Activated B cell treated with CpG ODN at 0.5 μM for 24 hours (primary cell): ENCODE results near the gene FBXL19. TPM values are rescaled to one million over a fixed set of nuclear protein-coding genes. Genes with fewer than 3 reads are reported as not detected.
A peak's percentile ranks its signal among the peaks of the same experiment; 100 is the strongest.

Source experiments
- ATAC-seq: fragments of 200-7000 bp; cut with Tn5 transposase; one replicate; pipeline ENCODE4 v1.10.0; 2021; ENCODE audit warnings: low read depth, mild to moderate bottlenecking, moderate library complexity
- CTCF ChIA-PET: fragments of 350-600 bp; sonication (Branson Sonifier 250); formaldehyde crosslinking; loops from one replicate; lab custom pipeline; 2021; ENCODE audit warnings: antibody characterized with exemption; lab: Charles Lee
- POLR2A ChIA-PET: fragments of 350-600 bp; sonication (Branson Sonifier 250); formaldehyde crosslinking; loops from one replicate; lab custom pipeline; 2021; ENCODE audit warnings: antibody characterized with exemption; lab: Charles Lee
- DNase-seq: peaks from one replicate; pipeline ENCODE4 v3.0.0; 2022
- H3K27ac Mint-ChIP-seq: one replicate; pipeline ENCODE4 v1.8.0; 2020; ENCODE audit warnings: mixed read lengths
- H3K27me3 Mint-ChIP-seq: one replicate; pipeline ENCODE4 v1.8.0; 2021; ENCODE audit warnings: mixed read lengths
- H3K36me3 Mint-ChIP-seq: one replicate; pipeline ENCODE4 v1.8.0; 2021; ENCODE audit warnings: low read depth, mixed read lengths
- H3K4me1 Mint-ChIP-seq: one replicate; pipeline ENCODE4 v1.8.0; 2021; ENCODE audit warnings: mixed read lengths
- H3K4me3 Mint-ChIP-seq: one replicate; pipeline ENCODE4 v1.8.0; 2020; ENCODE audit warnings: mild to moderate bottlenecking, mixed read lengths
- H3K9me3 Mint-ChIP-seq: one replicate; pipeline ENCODE4 v1.8.0; 2020; ENCODE audit warnings: mixed read lengths
- intact Hi-C: fragments of 100-400 bp; cut with micrococcal nuclease; formaldehyde crosslinking; loops from one replicate; pipeline ENCODE4 v1.15.1; 2024
- total RNA-seq: library from RNA; stranded (reverse); gene quantifications from 2 replicates; pipeline ENCODE4 v1.2.3, GENCODE V29; 2022
- TF ChIP-seq, protein P1 (sequence below): fragments of 200-600 bp; IDR thresholded peaks from one replicate; pipeline ENCODE4 v1.8.0; 2022; ENCODE audit warnings: antibody characterized with exemption, mild to moderate bottlenecking

The FBXL19 gene
- total RNA-seq, 1 donor from 2014 or later: 24.2 TPM

DNA sequence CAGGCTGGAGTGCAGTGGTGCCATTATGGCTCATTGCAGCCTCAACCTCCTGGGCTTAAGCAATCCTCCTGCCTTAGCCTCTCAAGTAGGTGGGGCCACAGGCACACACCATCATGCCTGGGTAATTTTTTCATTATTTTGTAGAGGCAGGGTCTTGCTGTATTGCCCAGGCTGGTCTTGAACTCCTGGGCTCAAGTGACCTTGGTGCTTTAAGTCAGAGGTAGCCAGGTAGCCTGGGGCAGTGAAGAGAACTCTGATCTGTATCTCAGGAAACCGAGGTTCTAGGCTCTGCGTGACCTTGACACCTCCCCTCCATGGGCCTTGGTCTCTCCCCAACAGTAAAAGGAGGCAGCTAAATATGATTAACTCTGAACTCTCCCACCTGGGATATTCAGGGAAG, 23.6 kb upstream of the FBXL19 start:
- ChIA-PET POLR2A (interaction anchor here (5.5 kb wide), 1 partner anchor 23 kb away, joined by 77 read pairs; no protein-coding TSS in a partner anchor), CTCF (interaction anchor here (5.6 kb wide), 1 partner anchor 54 kb away, joined by 96 read pairs; no protein-coding TSS in a partner anchor)
- TF ChIP-seq, protein P1, sequence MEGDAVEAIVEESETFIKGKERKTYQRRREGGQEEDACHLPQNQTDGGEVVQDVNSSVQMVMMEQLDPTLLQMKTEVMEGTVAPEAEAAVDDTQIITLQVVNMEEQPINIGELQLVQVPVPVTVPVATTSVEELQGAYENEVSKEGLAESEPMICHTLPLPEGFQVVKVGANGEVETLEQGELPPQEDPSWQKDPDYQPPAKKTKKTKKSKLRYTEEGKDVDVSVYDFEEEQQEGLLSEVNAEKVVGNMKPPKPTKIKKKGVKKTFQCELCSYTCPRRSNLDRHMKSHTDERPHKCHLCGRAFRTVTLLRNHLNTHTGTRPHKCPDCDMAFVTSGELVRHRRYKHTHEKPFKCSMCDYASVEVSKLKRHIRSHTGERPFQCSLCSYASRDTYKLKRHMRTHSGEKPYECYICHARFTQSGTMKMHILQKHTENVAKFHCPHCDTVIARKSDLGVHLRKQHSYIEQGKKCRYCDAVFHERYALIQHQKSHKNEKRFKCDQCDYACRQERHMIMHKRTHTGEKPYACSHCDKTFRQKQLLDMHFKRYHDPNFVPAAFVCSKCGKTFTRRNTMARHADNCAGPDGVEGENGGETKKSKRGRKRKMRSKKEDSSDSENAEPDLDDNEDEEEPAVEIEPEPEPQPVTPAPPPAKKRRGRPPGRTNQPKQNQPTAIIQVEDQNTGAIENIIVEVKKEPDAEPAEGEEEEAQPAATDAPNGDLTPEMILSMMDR: no peak
- DNase-seq (no peak), ATAC-seq (no peak)
- Mint-ChIP-seq H3K4me1 (peaks cover 52% of the 10 kb centered on the region), H3K27me3 (no peaks in the 10 kb centered on the region), H3K27ac (no peak overlapping the region), H3K36me3 (no peaks in the 10 kb centered on the region), H3K9me3 (no peaks in the 10 kb centered on the region), H3K4me3 (no peak overlapping the region)
- intact Hi-C loops: no loop called here

DNA sequence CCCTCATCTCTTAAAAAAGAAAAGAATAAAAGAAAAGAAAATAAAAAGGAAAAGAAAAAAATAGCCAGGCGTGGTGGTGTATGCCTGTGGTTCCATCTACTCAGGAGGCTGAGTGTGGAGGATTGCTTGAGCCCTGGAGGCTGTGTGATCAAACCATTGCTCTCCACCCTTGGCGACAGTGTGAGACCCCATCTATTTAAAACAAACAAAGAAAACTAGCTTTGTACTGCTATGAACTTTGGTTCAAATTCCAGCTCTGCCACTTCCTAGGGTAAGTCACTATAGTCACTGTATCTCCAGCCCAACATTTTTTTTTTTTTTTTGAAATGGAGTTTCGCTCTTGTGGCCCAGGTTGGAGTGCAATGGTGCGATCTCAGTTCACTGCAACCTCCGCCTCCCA, 22.8 kb upstream of the FBXL19 start:
- POLR2A ChIA-PET: interaction anchor here (0.7 to 5.5 kb wide), 4 partner anchors 16 to 1001 kb away, joined by 3 to 77 read pairs (median 27); no protein-coding TSS in a partner anchor
- intact Hi-C loops: no loop called here
- H3K27me3 Mint-ChIP-seq: no peaks in the 10 kb centered on the region
- TF ChIP-seq, protein P1: no peak
- CTCF ChIA-PET: interaction anchor here (0.7 to 5.6 kb wide), 7 partner anchors 19 to 243 kb away, joined by 3 to 96 read pairs (median 7); no protein-coding TSS in a partner anchor
- H3K4me3 Mint-ChIP-seq: peak overlapping the region; percentile 57
- no peaks in the 10 kb centered on the region for H3K36me3 Mint-ChIP-seq
- H3K27ac Mint-ChIP-seq: no peak overlapping the region
- peaks cover 48% of the 10 kb centered on the region for H3K4me1 Mint-ChIP-seq
- H3K9me3 Mint-ChIP-seq: no peaks in the 10 kb centered on the region
- ATAC-seq (no peak), DNase-seq (no peak)

DNA sequence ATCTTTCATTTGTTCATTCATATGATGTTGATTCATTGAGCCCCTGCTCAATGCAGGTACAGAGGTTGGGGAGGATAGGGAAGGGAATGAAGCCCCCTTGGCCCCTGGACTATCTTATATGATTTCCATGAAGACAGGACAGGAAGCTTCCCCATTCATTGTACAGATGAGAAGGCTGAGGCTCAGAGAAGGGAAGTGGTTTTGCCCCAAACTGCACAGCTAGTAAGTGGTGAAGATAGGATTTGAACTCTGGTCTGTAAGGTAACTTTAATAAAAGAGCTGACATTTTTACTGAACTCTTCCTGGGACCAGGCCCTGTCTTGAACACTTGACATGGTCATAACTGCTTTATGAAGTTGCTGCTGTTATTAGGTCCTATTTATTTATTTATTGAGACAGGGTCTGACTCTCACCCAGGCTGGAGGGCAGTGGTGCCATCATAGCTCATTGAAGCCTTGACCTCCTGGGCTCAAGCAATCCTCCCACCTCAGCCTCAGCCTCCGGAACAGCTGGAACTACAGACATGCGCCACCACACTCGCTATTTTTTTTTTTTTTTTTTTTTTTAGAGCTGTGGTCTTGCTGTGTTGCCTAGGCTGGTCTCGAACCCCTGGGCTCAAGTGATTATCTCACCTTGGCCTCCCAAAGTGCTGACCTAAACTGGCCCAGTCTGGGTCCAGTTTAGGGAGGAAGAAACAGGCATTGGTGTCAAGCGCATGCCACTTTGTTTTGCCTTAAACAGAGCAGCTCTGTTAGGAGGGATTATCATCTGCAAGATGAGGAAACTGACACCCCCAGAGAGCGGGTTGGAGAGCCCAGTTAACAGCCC, 22.0 kb upstream of the FBXL19 start:
- ATAC-seq (no peak), DNase-seq (no peak)
- CTCF ChIA-PET: interaction anchor here (0.7 to 5.6 kb wide), 14 partner anchors 9 to 242 kb away, joined by 3 to 96 read pairs (median 5); no protein-coding TSS in a partner anchor
- intact Hi-C loops: loop anchor here (1.0 kb wide), 3 partner anchors 7 to 57 kb away; partner anchors contain the start of gene BCL7C
- TF ChIP-seq, protein P1: no peak
- Mint-ChIP-seq H3K9me3 (no peaks in the 10 kb centered on the region), H3K27ac (peak overlapping the region; percentile 56), H3K4me3 (peak overlapping the region; percentile 73), H3K27me3 (no peaks in the 10 kb centered on the region), H3K4me1 (peaks cover 40% of the 10 kb centered on the region), H3K36me3 (no peaks in the 10 kb centered on the region)
- POLR2A ChIA-PET: interaction anchor here (0.6 to 5.5 kb wide), 13 partner anchors 8 to 434 kb away, joined by 3 to 77 read pairs (median 5); partner anchors contain the start of gene BCL7C

DNA sequence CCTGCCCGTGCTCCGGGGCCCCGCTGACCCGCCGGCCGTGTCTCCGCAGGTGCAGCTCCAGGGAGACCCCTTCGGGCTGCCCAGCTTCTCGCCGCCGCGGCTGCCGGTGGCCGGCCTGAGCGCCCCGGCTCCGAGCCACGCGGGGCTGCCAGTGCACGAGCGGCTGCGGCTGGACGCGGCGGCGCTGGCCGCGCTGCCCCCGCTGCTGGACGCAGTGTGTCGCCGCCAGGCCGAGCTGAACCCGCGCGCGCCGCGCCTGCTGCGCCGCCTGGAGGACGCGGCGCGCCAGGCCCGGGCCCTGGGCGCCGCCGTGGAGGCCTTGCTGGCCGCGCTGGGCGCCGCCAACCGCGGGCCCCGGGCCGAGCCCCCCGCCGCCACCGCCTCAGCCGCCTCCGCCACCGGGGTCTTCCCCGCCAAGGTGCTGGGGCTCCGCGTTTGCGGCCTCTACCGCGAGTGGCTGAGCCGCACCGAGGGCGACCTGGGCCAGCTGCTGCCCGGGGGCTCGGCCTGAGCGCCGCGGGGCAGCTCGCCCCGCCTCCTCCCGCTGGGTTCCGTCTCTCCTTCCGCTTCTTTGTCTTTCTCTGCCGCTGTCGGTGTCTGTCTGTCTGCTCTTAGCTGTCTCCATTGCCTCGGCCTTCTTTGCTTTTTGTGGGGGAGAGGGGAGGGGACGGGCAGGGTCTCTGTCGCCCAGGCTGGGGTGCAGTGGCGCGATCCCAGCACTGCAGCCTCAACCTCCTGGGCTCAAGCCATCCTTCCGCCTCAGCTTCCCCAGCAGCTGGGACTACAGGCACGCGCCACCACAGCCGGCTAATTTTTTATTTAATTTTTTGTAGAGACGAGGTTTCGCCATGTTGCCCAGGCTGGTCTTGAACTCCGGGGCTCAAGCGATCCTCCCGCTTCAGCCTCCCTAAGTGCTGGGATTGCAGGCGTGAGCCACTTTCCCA, 21.1 kb upstream of the FBXL19 start:
- peak; percentile 77 for DNase-seq
- POLR2A ChIA-PET: interaction anchor here (0.6 to 5.5 kb wide), 14 partner anchors 9 to 435 kb away, joined by 3 to 77 read pairs (median 5); partner anchors contain the start of gene BCL7C
- Mint-ChIP-seq H3K4me1 (peaks cover 31% of the 10 kb centered on the region), H3K4me3 (peak overlapping the region; percentile 95), H3K27me3 (no peaks in the 10 kb centered on the region), H3K27ac (peak overlapping the region; percentile 95), H3K36me3 (no peaks in the 10 kb centered on the region), H3K9me3 (no peaks in the 10 kb centered on the region)
- ATAC-seq: peak; percentile 78
- TF ChIP-seq, protein P1: no peak
- CTCF ChIA-PET: interaction anchor here (0.9 to 5.6 kb wide), 11 partner anchors 10 to 97 kb away, joined by 3 to 96 read pairs (median 5); no protein-coding TSS in a partner anchor
- intact Hi-C loops: loop anchor here (1.0 kb wide), 3 partner anchors 8 to 58 kb away; partner anchors contain the start of gene BCL7C
